Superior temporal gyrus (tissue), 1 donor: Measurements from ENCODE around the gene TRPV4.

Source experiments
- DNase-seq: peaks from one replicate; pipeline ENCODE4 v3.0.0-alpha.2; 2016; ENCODE audit errors: extremely low spot score

TRPV4 gene

DNA sequence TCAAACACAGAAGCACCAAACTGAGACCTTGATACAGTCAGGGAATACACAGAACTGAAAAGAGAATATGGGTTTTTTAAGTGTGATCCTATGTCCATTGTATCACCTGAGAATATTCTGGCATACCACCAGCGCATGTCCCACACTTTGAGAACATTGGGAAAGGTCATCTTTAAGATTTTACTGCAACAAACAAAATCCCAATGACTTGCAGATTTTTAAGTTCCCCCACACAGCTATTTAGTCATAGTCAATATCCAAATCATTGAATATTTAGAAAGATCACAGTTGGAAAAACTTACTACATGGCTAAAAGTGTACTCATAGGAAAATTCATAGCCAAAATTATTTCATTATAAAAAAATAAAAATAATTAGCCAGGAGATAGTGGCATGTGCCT, 54.5 kb downstream of the TRPV4 start:
- no peak for DNase-seq

DNA sequence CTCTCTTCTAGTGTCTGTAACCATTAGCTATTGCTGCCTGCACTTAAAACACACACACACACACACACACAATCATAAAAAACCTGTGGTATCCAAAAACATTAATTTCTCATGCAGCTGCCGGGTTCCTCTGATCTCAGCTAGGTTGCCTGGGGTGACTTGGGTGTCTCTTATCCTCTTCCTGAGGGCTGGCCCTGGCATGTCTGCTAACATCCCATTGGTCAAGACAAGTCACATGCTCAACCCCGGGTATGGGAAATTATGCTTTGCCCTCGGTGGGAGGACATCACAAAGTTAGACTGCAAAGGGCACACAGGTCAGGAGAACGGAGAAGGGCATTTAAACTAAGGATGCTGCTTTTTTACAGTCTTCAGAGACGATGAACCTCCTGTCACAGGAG, 55.7 kb downstream of the TRPV4 start:
- DNase-seq = no peak

GRCh38 chr12:109776624-109777023, 56.6 kb downstream of the TRPV4 start:
- no peak for DNase-seq

- DNase-seq = peak; percentile 88
Observed at GRCh38 chr12:109775172-109775881, 57.9 kb downstream of the TRPV4 start.

DNA sequence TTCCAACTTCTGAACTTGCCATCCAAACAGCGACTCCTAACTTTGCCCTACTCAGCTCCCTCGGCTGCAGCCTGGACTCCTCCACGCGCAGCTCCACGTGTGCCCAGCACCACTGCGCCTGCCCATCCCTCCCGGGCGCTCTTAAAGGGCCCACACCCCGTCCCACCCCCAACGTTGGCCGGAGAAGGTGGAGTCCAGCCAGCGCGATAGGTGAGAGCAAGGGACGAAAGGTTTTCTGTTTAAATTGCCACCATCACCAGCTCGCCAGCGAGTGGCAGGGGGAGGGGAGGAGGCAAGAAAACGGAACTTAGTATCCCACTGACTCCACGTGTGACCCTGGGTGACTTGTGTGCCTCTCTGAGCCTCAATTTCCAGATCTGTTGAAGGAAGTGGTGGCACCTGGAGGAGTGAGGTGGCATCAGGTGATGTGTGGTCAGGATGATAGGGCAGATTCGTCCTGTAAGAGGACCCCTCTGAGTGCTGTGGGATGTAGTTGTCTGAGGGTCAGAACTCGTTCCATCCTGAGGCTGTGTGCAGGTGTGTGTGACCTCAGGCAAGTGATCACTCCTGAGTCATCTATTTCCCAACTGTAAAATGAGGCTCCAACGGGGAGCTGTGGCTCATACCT, 59.7 kb downstream of the TRPV4 start:
- DNase-seq = peak; percentile 62

DNA sequence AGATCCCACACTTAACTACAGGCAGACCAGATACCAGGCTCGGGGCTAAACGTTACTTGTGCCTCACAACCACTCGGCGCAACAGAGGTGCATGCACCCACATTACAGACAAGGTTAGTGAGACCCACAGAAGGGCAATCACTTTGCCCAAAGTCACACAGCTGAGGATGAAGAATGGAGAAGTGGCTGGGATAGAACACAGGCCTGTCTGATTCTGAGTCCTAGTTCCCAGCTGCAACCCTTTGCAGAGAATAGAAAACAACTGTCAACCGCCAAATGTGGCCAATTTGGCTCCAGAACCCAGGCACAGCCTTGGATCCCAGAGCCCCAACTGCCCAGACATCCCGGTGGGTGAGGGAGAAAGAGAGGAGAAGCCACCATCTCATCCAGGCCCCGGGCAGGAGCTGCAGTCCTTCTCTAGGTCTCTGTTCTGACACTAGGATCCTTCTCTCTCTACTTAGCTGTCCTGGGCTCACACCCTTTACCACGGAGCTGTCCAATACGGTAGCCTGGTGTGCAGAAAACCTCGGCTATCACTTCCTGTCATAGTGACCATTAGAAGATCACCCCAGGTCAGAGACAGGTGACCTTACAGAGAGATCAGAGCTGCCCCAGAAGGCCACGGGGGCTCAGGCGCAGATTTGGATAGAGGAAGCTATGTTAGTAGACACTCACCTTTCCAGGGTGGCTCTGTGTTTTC, 60.4 kb downstream of the TRPV4 start:
- DNase-seq = peak; percentile 60

DNA sequence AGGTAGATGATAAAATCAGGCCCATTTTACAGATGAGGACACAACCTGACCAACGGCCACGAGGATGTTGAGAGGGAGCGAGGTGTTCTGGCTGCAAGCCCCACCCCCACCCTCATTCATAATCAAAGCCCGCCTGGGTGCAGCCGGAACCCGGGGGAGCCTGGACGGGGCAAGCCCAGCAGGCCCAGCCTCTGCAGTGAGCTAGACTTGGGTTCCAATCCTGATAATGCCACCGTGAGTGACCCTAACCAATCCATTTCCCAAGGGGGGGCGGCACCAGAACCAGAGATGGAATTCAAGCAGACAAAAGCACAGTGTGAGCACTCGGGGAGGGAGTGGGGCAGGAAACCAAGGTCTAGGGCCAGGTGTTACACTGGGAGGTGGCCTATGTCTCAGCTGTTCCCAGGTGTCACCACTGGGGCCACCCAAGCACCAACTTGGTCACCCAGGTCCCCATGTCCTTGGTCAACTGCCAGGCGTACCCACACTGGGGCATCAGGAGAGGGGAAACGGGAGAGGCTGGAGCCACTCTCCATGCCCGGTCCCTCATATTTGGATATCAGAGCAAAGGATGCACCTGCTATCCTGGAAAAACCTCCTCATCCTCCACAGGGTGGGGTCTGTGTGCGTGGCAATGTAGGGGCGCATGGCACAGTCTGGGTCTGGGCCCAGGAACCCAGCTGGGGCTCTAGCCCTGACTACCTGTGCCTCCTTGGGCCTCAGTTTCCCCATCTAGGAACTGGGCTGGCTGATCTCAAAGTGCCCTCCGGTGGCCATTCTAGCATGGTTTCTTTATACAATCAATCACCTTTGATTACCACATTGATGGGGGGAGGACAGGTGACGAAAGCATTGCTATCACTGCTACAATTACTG, 61.2 kb downstream of the TRPV4 start:
- DNase-seq = no peak

- no peak for DNase-seq
Observed at GRCh38 chr12:109770861-109771670, 62.1 kb downstream of the TRPV4 start.

DNA sequence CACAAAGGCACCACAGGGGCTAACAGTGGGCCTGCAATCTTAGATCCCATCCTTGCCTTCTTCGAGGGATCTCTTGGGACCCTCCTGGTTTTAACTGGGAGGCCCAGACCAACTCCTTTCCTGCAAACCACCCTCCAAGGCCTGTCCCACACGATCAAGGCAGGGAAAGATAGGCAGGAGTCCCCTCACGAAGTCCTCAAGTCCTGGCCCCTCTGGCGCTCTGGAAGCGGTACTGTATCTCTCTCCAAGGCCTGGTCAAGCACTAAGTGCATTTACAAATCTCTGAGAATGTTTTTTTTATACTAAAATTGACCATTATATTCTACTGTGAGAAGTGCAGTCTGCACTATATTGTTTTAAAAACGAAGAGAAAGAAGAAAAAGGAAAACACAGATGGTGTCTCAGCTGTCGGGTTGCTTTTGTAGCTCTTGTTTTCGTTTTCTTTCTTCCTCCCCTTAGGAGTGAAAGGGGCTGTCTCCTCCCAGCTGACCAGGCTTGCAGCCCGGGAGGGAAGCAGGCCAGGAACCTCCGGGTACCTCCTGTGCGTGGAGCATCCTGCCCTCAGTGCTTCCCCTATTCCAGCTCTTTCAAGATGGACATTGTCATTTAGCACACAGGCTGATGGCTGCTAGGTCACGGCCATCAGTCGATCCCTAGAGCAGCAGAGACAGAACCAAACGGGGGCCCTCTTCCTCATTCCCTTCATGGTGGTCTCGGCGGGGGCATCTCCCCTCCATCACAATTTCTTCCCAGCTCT, 62.9 kb downstream of the TRPV4 start:
- DNase-seq = peak; percentile 59

DNA sequence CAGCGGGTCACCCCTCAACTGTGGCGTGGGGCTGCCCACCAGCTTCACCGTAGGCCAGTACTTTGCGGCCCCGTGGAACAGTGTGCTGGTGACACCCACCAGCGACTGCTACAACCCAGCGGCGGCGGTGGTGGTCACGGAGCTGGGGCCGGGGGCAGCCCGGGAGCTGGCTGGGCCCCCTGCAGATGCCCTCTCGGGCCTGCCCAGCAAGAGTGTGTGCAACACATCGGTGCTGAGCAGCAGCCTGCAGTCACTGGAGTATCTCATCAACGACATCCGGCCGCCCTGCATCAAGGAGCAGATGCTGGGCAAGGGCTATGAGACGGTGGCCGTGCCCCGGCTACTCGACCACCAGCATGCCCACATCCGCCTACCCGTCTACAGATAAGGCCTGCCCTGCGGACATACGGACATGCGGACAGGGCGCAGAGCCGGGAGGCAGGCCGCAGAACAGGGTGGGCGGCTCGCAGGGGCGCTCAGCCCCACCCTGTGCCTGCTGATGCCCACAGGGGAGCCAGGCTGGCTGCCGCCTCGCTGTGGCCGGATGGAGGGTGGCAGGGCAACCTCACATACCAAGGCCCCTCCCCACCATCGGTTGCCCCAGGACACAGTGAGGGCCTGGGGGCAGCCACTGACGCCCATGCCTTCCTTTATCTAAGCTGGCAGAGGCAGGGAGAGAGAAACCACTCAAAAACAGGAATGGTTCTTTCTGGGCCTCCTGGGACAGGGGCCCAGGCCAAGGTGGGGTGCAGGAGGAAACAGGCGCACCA, 64.1 kb downstream of the TRPV4 start:
- no peak for DNase-seq

DNA sequence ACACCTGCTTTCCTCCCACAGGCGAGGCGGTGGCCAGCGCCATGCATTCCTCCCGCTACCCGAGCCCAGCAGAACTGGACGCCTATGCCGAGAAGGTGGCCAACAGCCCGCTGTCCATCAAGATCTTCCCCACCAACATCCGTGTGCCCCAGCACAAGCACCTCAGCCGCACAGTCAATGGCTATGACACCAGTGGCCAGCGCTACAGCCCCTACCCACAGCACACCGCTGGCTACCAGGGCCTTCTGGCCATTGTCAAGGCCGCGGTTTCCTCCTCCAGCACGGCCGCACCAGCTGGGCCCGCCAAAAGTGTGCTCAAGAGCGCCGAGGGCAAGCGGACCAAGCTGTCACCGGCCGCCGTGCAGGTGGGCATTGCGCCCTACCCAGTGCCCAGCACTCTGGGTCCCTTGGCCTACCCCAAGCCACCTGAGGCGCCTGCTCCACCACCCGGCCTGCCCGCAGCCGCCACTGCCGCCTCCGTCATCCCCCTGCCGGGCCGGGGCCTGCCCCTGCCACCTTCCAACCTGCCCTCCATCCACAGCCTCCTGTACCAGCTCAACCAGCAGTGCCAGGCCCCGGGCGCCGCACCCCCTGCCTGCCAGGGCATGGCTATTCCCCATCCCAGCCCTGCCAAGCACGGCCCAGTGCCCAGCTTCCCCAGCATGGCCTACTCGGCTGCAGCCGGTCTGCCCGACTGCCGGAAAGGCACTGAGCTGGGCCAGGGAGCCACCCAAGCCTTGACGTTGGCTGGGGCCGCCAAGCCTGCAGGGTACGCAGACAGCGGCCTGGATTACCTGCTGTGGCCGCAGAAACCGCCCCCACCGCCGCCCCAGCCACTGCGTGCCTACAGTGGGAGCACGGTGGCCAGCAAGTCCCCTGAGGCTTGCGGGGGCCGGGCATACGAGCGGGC, 65.0 kb downstream of the TRPV4 start:
- no peak for DNase-seq

DNA sequence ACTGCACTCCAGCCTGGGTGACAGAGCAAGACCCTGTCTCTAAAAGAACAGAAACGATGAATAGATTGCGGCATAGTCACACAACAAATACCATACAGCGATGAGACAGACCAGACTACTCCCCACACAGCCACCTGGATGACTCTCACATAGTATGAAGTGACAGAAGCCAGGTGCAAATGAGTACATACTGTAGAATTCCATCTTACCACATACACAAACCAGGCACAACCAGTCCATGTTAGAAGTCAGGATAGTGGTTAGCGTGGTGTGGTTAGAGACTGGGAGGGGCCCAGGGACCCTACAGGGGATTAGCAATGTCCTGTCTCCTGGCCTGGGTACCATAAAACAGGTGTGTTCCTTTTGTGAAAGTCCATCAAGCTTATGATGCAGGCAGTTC, 65.7 kb downstream of the TRPV4 start:
- DNase-seq = no peak

GRCh38 chr12:109766251-109766778, 66.9 kb downstream of the TRPV4 start:
- no peak for DNase-seq

DNA sequence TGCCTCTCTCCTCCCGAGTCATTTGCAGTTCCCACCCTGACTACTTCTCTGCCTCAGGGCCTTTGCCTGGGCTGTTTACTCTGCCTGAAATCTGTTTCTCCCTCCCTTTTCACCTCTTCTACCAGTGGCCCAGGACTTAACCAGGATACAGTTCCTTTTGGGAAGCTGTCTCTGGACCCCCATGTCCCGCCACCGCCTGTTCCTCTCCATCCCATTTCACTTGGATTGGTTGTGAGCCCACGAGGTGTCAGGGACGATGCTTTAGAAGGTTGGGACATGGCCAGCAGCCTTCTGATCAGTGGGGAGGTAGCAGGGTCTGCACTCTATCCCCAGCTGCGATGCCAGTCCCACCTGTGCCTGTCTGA, 67.8 kb downstream of the TRPV4 start:
- no peak for DNase-seq

- no peak for DNase-seq
Observed at GRCh38 chr12:109764776-109765445, 68.3 kb downstream of the TRPV4 start.

DNA sequence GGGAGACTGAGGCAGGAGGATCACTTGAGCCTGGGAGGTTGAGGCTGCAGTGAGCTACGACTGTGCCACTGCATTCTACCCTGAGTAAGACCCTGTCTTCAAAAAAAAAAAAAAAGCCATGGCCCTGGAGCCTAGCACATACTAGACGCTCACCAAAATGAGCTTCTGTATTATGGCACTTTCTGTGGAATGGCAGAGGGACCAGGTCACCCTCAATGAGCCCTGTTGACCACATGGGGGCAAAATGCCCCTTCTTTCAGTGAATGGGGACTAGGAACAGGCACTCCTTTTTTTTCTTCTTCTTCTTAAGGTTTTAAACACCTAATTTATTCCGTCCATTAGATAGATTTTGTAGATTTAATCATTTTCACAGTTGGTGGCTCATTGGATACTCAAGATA, 69.1 kb downstream of the TRPV4 start:
- DNase-seq = no peak

DNA sequence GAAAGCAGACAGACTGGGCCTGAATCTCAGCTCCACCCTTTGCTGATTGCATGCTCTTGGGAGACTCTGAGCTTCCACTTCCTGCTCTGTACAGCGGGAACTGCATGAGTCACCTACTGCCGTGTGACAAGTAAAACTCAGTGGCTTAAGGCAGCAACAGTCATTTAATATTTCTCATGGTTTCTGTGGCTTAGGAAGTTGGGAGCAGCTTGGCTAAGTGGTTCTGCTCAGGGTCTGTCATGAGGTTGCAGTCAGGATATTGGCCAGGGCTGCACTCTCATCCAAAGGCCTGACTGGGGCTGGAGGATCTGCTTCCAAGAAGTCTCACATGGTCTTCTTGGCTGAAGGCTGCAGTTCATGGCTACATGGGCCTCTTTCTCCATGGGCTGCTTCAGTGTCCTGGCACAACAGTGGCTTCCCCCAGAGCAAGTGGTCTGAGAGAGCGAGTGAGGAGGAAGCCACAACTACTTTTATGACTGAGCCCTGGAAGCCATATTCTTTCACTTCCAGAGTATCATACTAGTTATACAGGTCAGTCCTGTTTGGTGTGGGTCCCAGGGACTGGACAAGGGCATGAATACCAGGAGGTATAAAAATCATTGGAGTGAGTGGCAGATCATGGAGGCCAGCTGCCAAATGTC, 69.9 kb downstream of the TRPV4 start:
- DNase-seq = no peak
